Measurements from ENCODE around the gene SCN9A. TPM values are rescaled to one million over a fixed set of nuclear protein-coding genes. Genes with fewer than 3 reads are reported as not detected.

The SCN9A gene
- total RNA-seq, 1 experiment from 2014 or later, result 0.07 TPM

DNA sequence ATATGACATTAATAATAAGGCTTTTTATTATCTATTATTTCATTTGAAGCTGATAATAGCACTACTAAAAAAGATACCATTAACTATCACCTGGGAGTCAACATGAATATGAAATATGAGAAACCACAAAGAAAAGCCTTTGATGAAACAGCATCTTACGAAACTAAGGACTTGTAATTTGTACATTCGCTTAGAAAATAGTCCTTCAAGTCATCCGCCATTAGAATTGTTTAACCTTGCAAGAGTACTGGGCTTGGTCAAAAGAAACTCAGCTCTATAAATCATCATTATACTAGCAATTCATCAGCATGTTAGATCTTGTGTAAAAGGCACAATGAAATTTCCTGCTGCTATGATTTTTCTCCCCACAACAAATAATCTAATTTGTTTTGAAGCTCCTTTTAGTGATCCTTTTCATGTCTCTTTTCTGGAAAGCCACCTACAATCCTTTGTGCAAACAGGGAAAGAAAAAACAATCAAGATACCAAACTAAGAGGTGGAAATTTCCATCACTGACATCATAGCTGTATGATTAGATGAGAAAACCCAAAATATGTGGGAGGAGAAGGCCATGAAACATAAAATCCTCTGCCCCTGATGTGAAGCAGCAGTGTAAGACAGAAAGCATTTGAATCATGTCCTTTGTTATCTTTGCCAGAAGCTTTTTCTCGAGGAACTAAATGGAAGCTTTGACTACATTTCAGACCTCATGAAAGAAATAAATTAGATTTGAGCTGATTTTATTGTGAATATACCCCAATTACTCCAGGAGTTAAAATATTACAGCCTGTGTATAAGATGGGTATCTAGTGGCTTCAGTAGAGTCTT is 31.2 kb downstream of the SCN9A start:
- Histone ChIP-seq H3K4me2 (ENCODE audit: low read length) (no peak overlapping the region), H3K9me3 (ENCODE audit: control insufficient read depth in 1 of 2, insufficient read depth in 1 of 2, low read depth in 1 of 2, low read length in 2 of 2) (no peaks in the 10 kb centered on the region), H3K4me1 (ENCODE audit: control insufficient read depth in 1 of 2, insufficient read depth in 2 of 2, low read length in 2 of 2) (no peaks in the 10 kb centered on the region), H3K36me3 (ENCODE audit: control insufficient read depth in 1 of 2, insufficient read depth in 2 of 2, low read length in 2 of 2) (no peaks in the 10 kb centered on the region), H3K27ac (ENCODE audit: low read depth, low read length) (no peak overlapping the region), H3K27me3 (ENCODE audit: insufficient read depth, low read length) (peaks cover 48% of the 10 kb centered on the region), H3K79me2 (ENCODE audit: insufficient read depth, low read length) (no peaks in the 10 kb centered on the region), H2AFZ (ENCODE audit: low read depth, low read length, poor library complexity, severe bottlenecking) (no peak overlapping the region), H3K9ac (ENCODE audit: low read length) (no peak overlapping the region), H3K4me3 (replicated peaks in 1 of 2; ENCODE audit: low read depth in 1 of 2, low read length in 2 of 2) (no peak overlapping the region), H3K9me2 (ENCODE audit: insufficient read depth) (no peaks in the 10 kb centered on the region), H4K20me1 (ENCODE audit: insufficient read depth) (no peaks in the 10 kb centered on the region)
- intact Hi-C loops (cut with micrococcal nuclease), result no loop called here
- ChIA-PET RAD21 (ENCODE audit: low non-redundant PET in 1 of 2, low total read pairs in 2 of 2, uncharacterized antibody in 2 of 2, unreplicated experiment in 2 of 2) (no interaction called here), CTCF (interaction anchor here (1.0 kb wide), 1 partner anchor 16 kb away, joined by 5 read pairs; no protein-coding TSS in a partner anchor), POLR2A (no interaction called here)
- no peak for TF ChIP-seq RAD21 (IDR thresholded peaks at IDR 0.05; ENCODE audit: low read depth)
- TF ChIP-seq, protein P1, sequence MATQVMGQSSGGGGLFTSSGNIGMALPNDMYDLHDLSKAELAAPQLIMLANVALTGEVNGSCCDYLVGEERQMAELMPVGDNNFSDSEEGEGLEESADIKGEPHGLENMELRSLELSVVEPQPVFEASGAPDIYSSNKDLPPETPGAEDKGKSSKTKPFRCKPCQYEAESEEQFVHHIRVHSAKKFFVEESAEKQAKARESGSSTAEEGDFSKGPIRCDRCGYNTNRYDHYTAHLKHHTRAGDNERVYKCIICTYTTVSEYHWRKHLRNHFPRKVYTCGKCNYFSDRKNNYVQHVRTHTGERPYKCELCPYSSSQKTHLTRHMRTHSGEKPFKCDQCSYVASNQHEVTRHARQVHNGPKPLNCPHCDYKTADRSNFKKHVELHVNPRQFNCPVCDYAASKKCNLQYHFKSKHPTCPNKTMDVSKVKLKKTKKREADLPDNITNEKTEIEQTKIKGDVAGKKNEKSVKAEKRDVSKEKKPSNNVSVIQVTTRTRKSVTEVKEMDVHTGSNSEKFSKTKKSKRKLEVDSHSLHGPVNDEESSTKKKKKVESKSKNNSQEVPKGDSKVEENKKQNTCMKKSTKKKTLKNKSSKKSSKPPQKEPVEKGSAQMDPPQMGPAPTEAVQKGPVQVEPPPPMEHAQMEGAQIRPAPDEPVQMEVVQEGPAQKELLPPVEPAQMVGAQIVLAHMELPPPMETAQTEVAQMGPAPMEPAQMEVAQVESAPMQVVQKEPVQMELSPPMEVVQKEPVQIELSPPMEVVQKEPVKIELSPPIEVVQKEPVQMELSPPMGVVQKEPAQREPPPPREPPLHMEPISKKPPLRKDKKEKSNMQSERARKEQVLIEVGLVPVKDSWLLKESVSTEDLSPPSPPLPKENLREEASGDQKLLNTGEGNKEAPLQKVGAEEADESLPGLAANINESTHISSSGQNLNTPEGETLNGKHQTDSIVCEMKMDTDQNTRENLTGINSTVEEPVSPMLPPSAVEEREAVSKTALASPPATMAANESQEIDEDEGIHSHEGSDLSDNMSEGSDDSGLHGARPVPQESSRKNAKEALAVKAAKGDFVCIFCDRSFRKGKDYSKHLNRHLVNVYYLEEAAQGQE (IDR thresholded peaks at IDR 0.05; ENCODE audit: low read depth), result no peak
- BruUV-seq (replicated peaks), result no TSS peak
- DNase-seq (ENCODE audit: low read depth, low spot score) (no peak), ATAC-seq (no peak)

- H3K9me3 ChIP-seq (ENCODE audit: control insufficient read depth in 1 of 2, insufficient read depth in 1 of 2, low read depth in 1 of 2, low read length in 2 of 2), result no peaks in the 10 kb centered on the region
- no peaks in the 10 kb centered on the region for H4K20me1 ChIP-seq (ENCODE audit: insufficient read depth)
- no peaks in the 10 kb centered on the region for H3K9me2 ChIP-seq (ENCODE audit: insufficient read depth)
- ATAC-seq (no peak), DNase-seq (ENCODE audit: low read depth, low spot score) (no peak)
- H3K4me3 ChIP-seq (replicated peaks in 1 of 2; ENCODE audit: low read depth in 1 of 2, low read length in 2 of 2), result no peak overlapping the region
- POLR2A ChIA-PET, result no interaction called here
- peaks cover 53% of the 10 kb centered on the region for H3K27me3 ChIP-seq (ENCODE audit: insufficient read depth, low read length)
- H3K79me2 ChIP-seq (ENCODE audit: insufficient read depth, low read length), result no peaks in the 10 kb centered on the region
- RAD21 ChIA-PET (ENCODE audit: low non-redundant PET in 1 of 2, low total read pairs in 2 of 2, uncharacterized antibody in 2 of 2, unreplicated experiment in 2 of 2), result no interaction called here
- CTCF ChIA-PET, result no interaction called here
- no peaks in the 10 kb centered on the region for H3K36me3 ChIP-seq (ENCODE audit: control insufficient read depth in 1 of 2, insufficient read depth in 2 of 2, low read length in 2 of 2)
- H3K4me2 ChIP-seq (ENCODE audit: low read length), result no peak overlapping the region
- H2AFZ ChIP-seq (ENCODE audit: low read depth, low read length, poor library complexity, severe bottlenecking), result no peak overlapping the region
- BruUV-seq (replicated peaks), result no TSS peak
- no peaks in the 10 kb centered on the region for H3K4me1 ChIP-seq (ENCODE audit: control insufficient read depth in 1 of 2, insufficient read depth in 2 of 2, low read length in 2 of 2)
- H3K27ac ChIP-seq (ENCODE audit: low read depth, low read length), result no peak overlapping the region
- H3K9ac ChIP-seq (ENCODE audit: low read length), result no peak overlapping the region
- intact Hi-C loops (cut with micrococcal nuclease), result no loop called here
- TF ChIP-seq ELF1 (IDR thresholded peaks at IDR 0.05; ENCODE audit: borderline replicate concordance, low read depth) (no peak), ZNF274 (IDR thresholded peaks at IDR 0.05; ENCODE audit: low read depth, low read length) (no peak), SIN3A (IDR thresholded peaks at IDR 0.05; ENCODE audit: low read depth) (no peak), POLR2A (IDR thresholded peaks at IDR 0.05; ENCODE audit: borderline replicate concordance, extremely low read depth, insufficient read depth, insufficient read length) (no peak), POLR2AphosphoS5 (IDR thresholded peaks at IDR 0.05; ENCODE audit: low read depth, low read length) (no peak), JUND (IDR thresholded peaks at IDR 0.05) (no peak)
- TF ChIP-seq, protein P2, sequence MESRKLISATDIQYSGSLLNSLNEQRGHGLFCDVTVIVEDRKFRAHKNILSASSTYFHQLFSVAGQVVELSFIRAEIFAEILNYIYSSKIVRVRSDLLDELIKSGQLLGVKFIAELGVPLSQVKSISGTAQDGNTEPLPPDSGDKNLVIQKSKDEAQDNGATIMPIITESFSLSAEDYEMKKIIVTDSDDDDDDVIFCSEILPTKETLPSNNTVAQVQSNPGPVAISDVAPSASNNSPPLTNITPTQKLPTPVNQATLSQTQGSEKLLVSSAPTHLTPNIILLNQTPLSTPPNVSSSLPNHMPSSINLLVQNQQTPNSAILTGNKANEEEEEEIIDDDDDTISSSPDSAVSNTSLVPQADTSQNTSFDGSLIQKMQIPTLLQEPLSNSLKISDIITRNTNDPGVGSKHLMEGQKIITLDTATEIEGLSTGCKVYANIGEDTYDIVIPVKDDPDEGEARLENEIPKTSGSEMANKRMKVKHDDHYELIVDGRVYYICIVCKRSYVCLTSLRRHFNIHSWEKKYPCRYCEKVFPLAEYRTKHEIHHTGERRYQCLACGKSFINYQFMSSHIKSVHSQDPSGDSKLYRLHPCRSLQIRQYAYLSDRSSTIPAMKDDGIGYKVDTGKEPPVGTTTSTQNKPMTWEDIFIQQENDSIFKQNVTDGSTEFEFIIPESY (IDR thresholded peaks at IDR 0.05; ENCODE audit: extremely low read depth, insufficient replicate concordance, low read length), result no peak
- TF ChIP-seq, protein P1 (IDR thresholded peaks at IDR 0.05; ENCODE audit: low read depth), result no peak
Observed at GRCh38 chr2:166343467-166343866, 32.3 kb downstream of the SCN9A start.
